Activated T-helper 1 cell treated with anti-CD3 and anti-CD28 coated beads, Interleukin-12 subunit alpha, Interleukin-12 subunit beta, Interleukin-2, Interleukin-4 antibody, amounts not matched to agents 30 ng/mL and 10 ng/mL and 1 ng/mL, durations not matched to agents 14 hours and 24 hours and 36 hours (primary cell): ENCODE data around the gene RBL2. TPM values are rescaled to one million over a fixed set of nuclear protein-coding genes. Genes with fewer than 3 reads are reported as not detected.
"Not testable (repeated sequence)": the region's sequence is repeated elsewhere in the genome, so short reads cannot be mapped to it uniquely, and the experiment has no call there.

ENCODE experiments used
- DNase-seq: peaks from one replicate; pipeline ENCODE4 v3.0.0; 2021; ENCODE audit warnings: low spot score
- H3K27ac Mint-ChIP-seq: one replicate; pipeline ENCODE4 v1.8.0; 2021; ENCODE audit warnings: mild to moderate bottlenecking, mixed read lengths
- H3K27me3 Mint-ChIP-seq: one replicate; pipeline ENCODE4 v1.8.0; 2022; ENCODE audit warnings: mild to moderate bottlenecking, moderate library complexity, mixed read lengths; ENCODE audit not compliant: insufficient read depth
- H3K36me3 Mint-ChIP-seq: one replicate; pipeline ENCODE4 v1.8.0; 2021; ENCODE audit warnings: low read depth, mixed read lengths
- H3K4me1 Mint-ChIP-seq: one replicate; pipeline ENCODE4 v1.8.0; 2021; ENCODE audit warnings: low read depth, mixed read lengths
- H3K4me3 Mint-ChIP-seq: one replicate; pipeline ENCODE4 v1.8.0; 2021; ENCODE audit warnings: mild to moderate bottlenecking, moderate library complexity, mixed read lengths
- H3K9me3 Mint-ChIP-seq: one replicate; pipeline ENCODE4 v1.8.0; 2021; ENCODE audit warnings: mixed read lengths
- intact Hi-C: fragments of 100-400 bp; cut with micrococcal nuclease; formaldehyde crosslinking; loops from one replicate; pipeline ENCODE4 v1.15.1; 2024
- total RNA-seq: library from RNA; stranded (reverse); gene quantifications from 2 replicates; pipeline ENCODE4 v1.2.3, GENCODE V29; 2022

The RBL2 gene
- total RNA-seq, 1 donor from 2014 or later = 61.5 TPM

- peaks cover 30% of the 10 kb centered on the region for H3K4me1 Mint-ChIP-seq
- H3K4me3 Mint-ChIP-seq = no peak overlapping the region
These were observed 99.9 kb downstream of the RBL2 start for GRCh38 chr16:53534206-53534605.

GRCh38 chr16:53537626-53538025 is 103.4 kb downstream of the RBL2 start:
- Mint-ChIP-seq H3K9me3 (no peaks in the 10 kb centered on the region), H3K27ac (no peak overlapping the region), H3K4me1 (peaks cover 24% of the 10 kb centered on the region), H3K27me3 (no peaks in the 10 kb centered on the region), H3K36me3 (no peaks in the 10 kb centered on the region), H3K4me3 (no peak overlapping the region)
- no peak for DNase-seq
- intact Hi-C loops = loop anchor here (10.0 kb wide), 1 partner anchor 377 kb away; no protein-coding TSS in a partner anchor

More at GRCh38 chr16:53534206-53534605, 99.9 kb downstream of the RBL2 start:
- Mint-ChIP-seq H3K27ac (peak overlapping the region; percentile 24), H3K36me3 (no peaks in the 10 kb centered on the region), H3K9me3 (no peaks in the 10 kb centered on the region), H3K27me3 (no peaks in the 10 kb centered on the region)
- DNase-seq = no peak
- intact Hi-C loops = loop anchor here (10.0 kb wide), 1 partner anchor 381 kb away; no protein-coding TSS in a partner anchor

- not testable (repeated sequence) for H3K9me3 Mint-ChIP-seq, H3K36me3 Mint-ChIP-seq, H3K27me3 Mint-ChIP-seq, H3K4me3 Mint-ChIP-seq, DNase-seq, H3K27ac Mint-ChIP-seq
- intact Hi-C loops = loop anchor here (10.0 kb wide), 1 partner anchor 375 kb away; no protein-coding TSS in a partner anchor
- peaks cover 19% of the 10 kb centered on the region for H3K4me1 Mint-ChIP-seq
These were observed 105.1 kb downstream of the RBL2 start for GRCh38 chr16:53539346-53539745.

- H3K4me1 Mint-ChIP-seq = peaks cover 19% of the 10 kb centered on the region
- intact Hi-C loops = loop anchor here (10.0 kb wide), 1 partner anchor 375 kb away; no protein-coding TSS in a partner anchor
- not testable (repeated sequence) for DNase-seq, H3K27me3 Mint-ChIP-seq, H3K27ac Mint-ChIP-seq, H3K36me3 Mint-ChIP-seq, H3K4me3 Mint-ChIP-seq, H3K9me3 Mint-ChIP-seq
These were observed 105.8 kb downstream of the RBL2 start for GRCh38 chr16:53539759-53540718.

Other genes with a start within 250 kb of the RBL2 start
- 16.6 and 16.9 TPM in 2 replicates for gene AKTIP, start 68.7 kb downstream of the RBL2 start, total RNA-seq